ENCODE data around the gene RAPGEF6. TPM values are rescaled to one million over a fixed set of nuclear protein-coding genes. Genes with fewer than 3 reads are reported as not detected.
"Not testable (repeated sequence)": the region's sequence is repeated elsewhere in the genome, so short reads cannot be mapped to it uniquely, and the experiment has no call there.

The RAPGEF6 gene
- total RNA-seq, 6 experiments from 2014 or later: 3.7 to 9.1 (median 7.6) TPM

DNA sequence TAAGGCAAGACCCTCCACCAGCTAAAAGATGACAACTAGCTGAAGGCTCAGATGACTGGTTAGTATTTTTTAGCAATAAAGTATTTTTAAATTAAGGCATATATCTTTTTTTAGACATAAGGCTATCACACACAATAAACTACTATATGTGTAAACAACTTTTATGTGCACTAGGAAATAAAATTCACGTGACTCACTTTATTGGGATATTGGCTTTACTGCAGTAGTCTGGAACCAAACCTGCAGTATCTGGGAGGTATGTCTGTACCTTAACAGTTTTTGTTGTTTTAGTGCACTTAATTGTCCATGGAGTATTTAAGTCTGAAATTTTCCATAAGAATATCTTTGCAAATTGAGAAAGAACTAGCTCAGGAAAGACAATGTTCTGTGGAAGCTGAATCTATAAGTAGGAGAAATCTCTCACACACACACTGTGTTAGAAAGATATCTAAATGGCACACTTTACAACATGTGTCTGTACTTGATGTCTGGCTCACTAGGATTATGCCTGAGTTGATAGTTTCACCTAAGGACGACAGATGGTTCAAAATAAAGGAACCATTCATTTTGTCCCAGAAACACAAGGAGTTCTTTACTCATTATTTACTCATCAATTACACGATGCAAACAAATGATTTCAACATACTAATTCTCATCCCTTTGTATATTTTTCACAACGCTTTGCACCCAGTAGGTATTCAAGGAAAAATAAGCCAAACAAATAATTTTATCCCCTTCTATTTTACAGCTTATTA lies 4.6 kb downstream of the RAPGEF6 start:
- Histone ChIP-seq H3K4me3 (no peak overlapping the region), H3K4me1 (peaks cover 0 to 6% (median 2%) of the 10 kb centered on the region in 4 donors), H3K27me3 (no peaks in the 10 kb centered on the region), H3K27ac (no peak overlapping the region), H3K36me3 (no peaks in the 10 kb centered on the region), H3K9me3 (no peaks in the 10 kb centered on the region)
- 36% methylated on average over 4 of the region's 4 CpGs for WGBS (ENCODE audit: insufficient coverage, low coverage, low lambda C conversion rate, missing lambda C conversion rate)
- ATAC-seq (no peak), DNase-seq (no peak)
- TF ChIP-seq CTCF (IDR thresholded peaks at IDR 0.05) (no peak), POLR2A (IDR thresholded peaks at IDR 0.05) (no peak)
- intact Hi-C loops (cut with DNase I): no loop called here

GRCh38 chr5:131628990-131629389 lies 6.0 kb downstream of the RAPGEF6 start:
- TF ChIP-seq CTCF (IDR thresholded peaks at IDR 0.05): no peak
- TF ChIP-seq POLR2A (IDR thresholded peaks at IDR 0.05): no peak
- H3K36me3 ChIP-seq: no peaks in the 10 kb centered on the region
- peaks cover 0 to 3% (median under 1%) of the 10 kb centered on the region in 4 donors for H3K4me1 ChIP-seq
- DNase-seq (no peak), ATAC-seq (no peak)
- WGBS (ENCODE audit: insufficient coverage, low coverage, low lambda C conversion rate, missing lambda C conversion rate): 100% methylated on average over 1 of the region's 1 CpG
- intact Hi-C loops (cut with DNase I): no loop called here
- no peak overlapping the region for H3K4me3 ChIP-seq
- H3K27me3 ChIP-seq: no peaks in the 10 kb centered on the region
- H3K27ac ChIP-seq: no peak overlapping the region
- H3K9me3 ChIP-seq: no peaks in the 10 kb centered on the region

DNA sequence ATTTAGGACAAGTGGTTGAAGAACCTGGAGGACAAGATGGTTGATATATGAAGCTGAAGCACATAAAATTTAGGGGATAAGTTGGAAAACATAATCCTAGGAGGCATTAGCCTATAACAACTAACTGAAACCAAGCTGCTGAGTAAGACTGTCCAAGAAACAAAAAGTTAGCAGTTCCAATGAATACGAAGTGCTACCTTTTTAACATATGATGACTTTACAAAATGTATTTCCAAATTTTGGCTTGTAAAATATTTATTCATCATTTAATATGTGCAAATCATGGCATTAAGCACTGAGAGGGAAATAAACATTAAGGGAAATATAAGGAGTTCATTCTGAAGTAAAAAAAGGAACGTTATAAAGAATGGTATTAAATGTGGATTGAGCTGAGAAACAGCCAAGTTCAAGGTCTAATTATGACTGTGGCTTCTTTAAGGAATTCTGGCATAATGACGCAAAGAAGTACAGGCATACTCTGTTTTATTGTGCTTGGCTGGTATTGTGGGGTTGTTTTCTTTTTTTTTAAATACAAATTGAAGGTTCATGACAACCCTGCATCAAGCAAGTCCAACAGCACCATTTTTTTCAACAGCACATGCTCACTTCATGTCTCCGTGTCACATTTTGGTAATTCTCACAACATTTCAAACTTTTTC lies 7.7 kb downstream of the RAPGEF6 start:
- Histone ChIP-seq H3K9me3 (no peaks in the 10 kb centered on the region), H3K4me3 (no peak overlapping the region), H3K27ac (no peak overlapping the region), H3K27me3 (no peaks in the 10 kb centered on the region), H3K36me3 (no peaks in the 10 kb centered on the region), H3K4me1 (no peaks in the 10 kb centered on the region)
- DNase-seq (no peak), ATAC-seq (no peak)
- 90% methylated on average over 4 of the region's 4 CpGs for WGBS (ENCODE audit: insufficient coverage, low coverage, low lambda C conversion rate, missing lambda C conversion rate)
- TF ChIP-seq POLR2A (IDR thresholded peaks at IDR 0.05): no peak
- no peak for TF ChIP-seq CTCF (IDR thresholded peaks at IDR 0.05)
- intact Hi-C loops (cut with DNase I): no loop called here

DNA sequence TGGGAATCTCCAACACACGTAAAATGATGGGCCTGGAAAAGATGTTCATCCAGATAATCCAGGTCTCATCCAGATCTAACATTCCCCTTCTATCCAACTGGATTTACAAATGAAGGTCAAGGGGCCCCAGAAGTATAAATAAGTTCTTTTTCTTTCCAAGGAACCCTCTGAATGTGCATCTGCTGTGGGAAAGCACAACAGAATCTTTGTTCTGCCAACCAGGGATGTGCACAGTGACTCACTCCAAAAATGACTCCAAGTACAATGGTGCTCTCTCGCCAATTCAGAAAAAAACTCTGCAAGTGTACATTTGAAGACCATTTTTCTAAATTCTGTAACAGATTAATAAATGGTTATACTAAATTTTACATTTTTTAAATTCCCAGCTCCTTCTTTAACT lies 12.4 kb downstream of the RAPGEF6 start:
- WGBS (ENCODE audit: insufficient coverage, low coverage, low lambda C conversion rate, missing lambda C conversion rate): 91% methylated on average over 2 of the region's 2 CpGs
- peaks cover 0 to 5% (median 0%) of the 10 kb centered on the region in 4 donors for H3K4me1 ChIP-seq

DNA sequence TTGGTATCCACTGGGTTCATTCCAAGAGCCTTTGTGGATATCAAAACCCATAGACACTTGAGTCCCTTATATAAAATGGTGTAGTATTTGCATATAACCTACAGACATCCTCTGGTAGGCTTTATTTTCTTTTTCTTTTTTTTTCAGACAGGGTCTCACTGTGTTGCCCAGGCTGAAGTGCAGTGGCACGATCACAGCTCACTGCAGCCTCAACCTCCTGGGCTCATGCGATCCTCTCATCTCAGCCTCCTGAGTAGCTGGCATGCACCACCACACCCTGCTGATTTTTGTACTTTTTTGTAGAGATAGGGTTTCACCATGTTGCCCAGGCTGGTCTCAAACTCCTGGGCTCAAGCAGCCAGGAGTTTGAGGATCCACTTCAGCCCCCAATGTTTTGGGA lies 13.9 kb downstream of the RAPGEF6 start:
- H3K9me3 ChIP-seq; H3K4me1 ChIP-seq; H3K4me3 ChIP-seq; H3K27ac ChIP-seq; ATAC-seq; H3K27me3 ChIP-seq; intact Hi-C loops (cut with DNase I); H3K36me3 ChIP-seq; DNase-seq: not testable (repeated sequence)
- WGBS (ENCODE audit: insufficient coverage, low coverage, low lambda C conversion rate, missing lambda C conversion rate): 95% methylated on average over 2 of the region's 2 CpGs

More for the DNA sequence above, 12.4 kb downstream of the RAPGEF6 start:
- Histone ChIP-seq H3K27me3 (no peaks in the 10 kb centered on the region), H3K27ac (no peak overlapping the region), H3K9me3 (no peaks in the 10 kb centered on the region), H3K4me3 (no peak overlapping the region), H3K36me3 (no peaks in the 10 kb centered on the region)
- TF ChIP-seq POLR2A (IDR thresholded peaks at IDR 0.05): no peak
- TF ChIP-seq CTCF (IDR thresholded peaks at IDR 0.05): no peak
- DNase-seq (no peak), ATAC-seq (no peak)
- intact Hi-C loops (cut with DNase I): no loop called here

Measured in right lobe of liver (tissue), 6 donors.